Common myeloid progenitor, CD34-positive (primary cell): ENCODE data around the gene FUBP1.
"Not testable (repeated sequence)": the region's sequence is repeated elsewhere in the genome, so short reads cannot be mapped to it uniquely, and the experiment has no call there.

ENCODE experiments used
- CTCF ChIA-PET: fragments of 350-600 bp; sonication (Branson Sonifier 250); formaldehyde crosslinking; loops from one replicate; lab custom pipeline; 2021; ENCODE audit warnings: antibody characterized with exemption; lab: Charles Lee
- POLR2A ChIA-PET: fragments of 350-600 bp; sonication (Branson Sonifier 250); formaldehyde crosslinking; loops from one replicate; lab custom pipeline; 2021; ENCODE audit warnings: antibody characterized with exemption; lab: Charles Lee
- DNase-seq, 3 donors: peaks; one replicate each; pipeline versions ENCODE4 v3.0.0 to v3.0.0-alpha.2; 2013
- H3K27ac ChIP-seq, 2 experiments: 1 replicate in 1 of 2; 2 replicates in 1 of 2; pipeline ENCODE4 v1.7.0; 2013; ENCODE audit warnings: inconsistent platforms in 2 of 2, low read length in 2 of 2, mild to moderate bottlenecking in 2 of 2, low read depth in 1 of 2, moderate library complexity in 1 of 2; ENCODE audit not compliant: severe bottlenecking in 2 of 2, insufficient read depth in 1 of 2, poor library complexity in 1 of 2
- H3K27me3 ChIP-seq, 5 experiments: replicated peaks in 2 of 5; 1 replicate in 3 of 5; 2 replicates in 2 of 5; pipeline versions ENCODE4 v1.6.1 to v1.7.0; 2013; ENCODE audit warnings: low read length in 4 of 5, mild to moderate bottlenecking in 2 of 5, moderate library complexity in 2 of 5, inconsistent platforms in 1 of 5; ENCODE audit not compliant: insufficient read depth in 5 of 5, control insufficient read depth in 4 of 5
- H3K36me3 ChIP-seq, 4 experiments: 1 replicate in 2 of 4; 2 replicates in 2 of 4; pipeline versions ENCODE4 v1.6.1 to v1.7.0; 2013; ENCODE audit warnings: low read length in 3 of 4, control low read depth in 1 of 4, mild to moderate bottlenecking in 1 of 4; ENCODE audit not compliant: control insufficient read depth in 4 of 4, insufficient read depth in 4 of 4
- H3K4me1 ChIP-seq, 4 experiments: 1 replicate in 3 of 4; 2 replicates in 1 of 4; pipeline versions ENCODE4 v1.6.1 to v1.7.1; 2013; ENCODE audit warnings: low read length in 3 of 4, mild to moderate bottlenecking in 3 of 4, control low read depth in 1 of 4, inconsistent platforms in 1 of 4, moderate library complexity in 1 of 4; ENCODE audit not compliant: control insufficient read depth in 4 of 4, insufficient read depth in 4 of 4; ENCODE audit errors: control extremely low read depth in 1 of 4
- H3K4me3 ChIP-seq, 7 experiments: 1 replicate in 4 of 7; 2 replicates in 3 of 7; pipeline versions ENCODE4 v1.5.1 to v1.7.0; 2013; ENCODE audit warnings: mild to moderate bottlenecking in 7 of 7, low read length in 6 of 7, moderate library complexity in 6 of 7, inconsistent platforms in 2 of 7, low read depth in 2 of 7, control low read depth in 1 of 7; ENCODE audit not compliant: insufficient read depth in 4 of 7, control insufficient read depth in 1 of 7; ENCODE audit errors: extremely low read depth in 1 of 7
- H3K9me3 ChIP-seq, 5 experiments: 1 replicate in 4 of 5; 2 replicates in 1 of 5; pipeline versions ENCODE4 v1.6.1 to v1.7.1; 2013; ENCODE audit warnings: low read length in 4 of 5, mild to moderate bottlenecking in 2 of 5, inconsistent platforms in 1 of 5, low read depth in 1 of 5, moderate library complexity in 1 of 5; ENCODE audit not compliant: control insufficient read depth in 4 of 5, insufficient read depth in 2 of 5; ENCODE audit errors: control extremely low read depth in 1 of 5
- WGBS: methylation state at CpG from one replicate; pipeline ENCODE4 v1.1.5; 2013; ENCODE audit not compliant: insufficient coverage; 5-methylcytosine and 5-hydroxymethylcytosine counted together

Gene FUBP1

DNA sequence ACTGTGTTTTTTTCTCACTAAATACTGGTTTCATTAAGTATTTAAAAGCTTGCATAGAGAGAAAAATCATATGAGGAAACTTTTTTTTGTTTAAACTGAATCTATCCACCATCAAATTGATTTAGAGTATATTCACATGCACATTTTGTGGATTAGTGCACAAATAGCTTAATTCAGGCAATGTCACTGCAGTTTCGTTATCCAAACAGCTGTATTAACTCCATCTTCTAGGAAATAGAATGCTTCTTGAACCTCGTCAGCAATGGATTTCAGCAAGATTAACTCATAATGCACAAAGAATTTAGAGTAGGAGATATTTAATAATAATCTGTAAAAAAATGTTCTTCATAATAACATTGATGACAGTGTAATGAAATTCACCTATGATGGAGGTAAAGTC is 52.9 kb downstream of the FUBP1 start:
- ChIA-PET CTCF (no interaction called here), POLR2A (no interaction called here)
- no peak overlapping the region for H3K27ac ChIP-seq
- peak overlapping the region in 1 of 7 experiments; percentile 75 for H3K4me3 ChIP-seq
- 80% methylated on average over 1 of the region's 2 CpGs for WGBS
- no peaks in the 10 kb centered on the region for H3K9me3 ChIP-seq
- H3K4me1 ChIP-seq = peaks cover 0 to 1% (median 0%) of the 10 kb centered on the region in 4 experiments
- DNase-seq = no peak
- H3K27me3 ChIP-seq = no peaks in the 10 kb centered on the region
- H3K36me3 ChIP-seq = no peaks in the 10 kb centered on the region

DNA sequence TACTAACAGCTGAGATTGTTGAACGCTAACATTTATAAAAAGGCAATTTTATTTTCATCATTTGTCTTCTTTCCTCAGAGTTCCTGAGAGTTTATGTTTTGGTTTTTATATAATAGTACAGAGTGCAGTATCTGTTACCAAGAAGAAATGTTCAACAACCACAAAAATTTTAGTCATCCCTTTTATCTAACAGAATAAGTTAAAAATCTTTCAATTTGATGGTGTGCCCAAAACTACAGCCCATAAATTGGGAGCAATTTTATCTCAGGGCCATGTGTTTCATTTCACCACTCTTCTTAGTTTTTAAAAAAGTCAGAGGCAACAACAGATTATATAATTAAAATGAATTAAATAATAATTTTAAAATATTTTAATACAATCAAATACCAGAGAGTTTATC is 53.4 kb downstream of the FUBP1 start:
- no peak overlapping the region for H3K27ac ChIP-seq
- CTCF ChIA-PET = no interaction called here
- WGBS = no CpG with 5 or more reads among the region's 1 CpG
- H3K4me3 ChIP-seq = no peak overlapping the region
- no peak for DNase-seq
- no peaks in the 10 kb centered on the region for H3K27me3 ChIP-seq
- H3K36me3 ChIP-seq = no peaks in the 10 kb centered on the region
- peaks cover 0 to 1% (median 0%) of the 10 kb centered on the region in 4 experiments for H3K4me1 ChIP-seq
- POLR2A ChIA-PET = no interaction called here
- H3K9me3 ChIP-seq = no peaks in the 10 kb centered on the region

DNA sequence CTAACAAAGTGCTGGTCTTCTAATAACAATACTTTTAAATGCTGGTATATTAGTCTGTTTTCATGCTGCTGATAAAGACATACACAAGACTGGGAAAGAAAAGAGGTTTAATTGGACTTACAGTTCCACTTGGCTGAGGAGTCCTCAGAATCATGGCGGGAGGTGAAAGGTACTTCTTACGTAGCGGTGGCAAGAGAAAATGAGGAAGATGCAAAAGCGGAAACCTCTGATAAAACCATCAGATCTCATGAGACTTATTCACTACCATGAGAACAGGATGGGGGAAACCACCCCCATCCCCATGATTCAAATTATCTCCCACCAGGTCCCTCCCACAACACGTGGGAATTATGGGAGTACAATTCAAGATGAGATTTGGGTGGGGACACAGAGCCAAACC is 60.0 kb downstream of the FUBP1 start:
- H3K27me3 ChIP-seq, POLR2A ChIA-PET, H3K36me3 ChIP-seq, H3K9me3 ChIP-seq, H3K27ac ChIP-seq, H3K4me3 ChIP-seq, DNase-seq, H3K4me1 ChIP-seq: not testable (repeated sequence)
- no CpG with 5 or more reads among the region's 5 CpGs for WGBS
- CTCF ChIA-PET = interaction anchor here (1.2 kb wide), 1 partner anchor 14 kb away, joined by 3 read pairs; no protein-coding TSS in a partner anchor

DNA sequence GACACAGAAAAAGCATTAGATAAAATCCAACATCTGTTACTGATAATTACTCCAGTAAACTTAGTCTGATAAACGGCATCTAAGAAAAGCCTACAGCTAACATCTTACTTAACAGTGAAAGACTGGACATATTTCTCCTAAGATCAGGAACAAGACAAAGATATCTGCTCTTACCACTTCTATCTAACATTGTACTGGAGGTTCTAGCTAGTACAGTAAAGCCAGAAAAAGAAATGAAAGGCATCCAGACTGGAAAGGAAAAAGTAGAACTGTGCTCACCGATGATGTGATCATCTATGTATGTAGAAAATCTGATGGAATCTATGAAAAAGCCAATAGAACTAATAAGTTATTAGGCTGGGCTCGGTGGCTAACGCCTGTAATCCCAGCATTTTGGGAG is 68.8 kb downstream of the FUBP1 start:
- Histone ChIP-seq H3K36me3 (no peaks in the 10 kb centered on the region), H3K4me1 (no peaks in the 10 kb centered on the region), H3K4me3 (no peak overlapping the region), H3K27me3 (no peaks in the 10 kb centered on the region), H3K27ac (no peak overlapping the region), H3K9me3 (no peaks in the 10 kb centered on the region)
- ChIA-PET CTCF (no interaction called here), POLR2A (no interaction called here)
- DNase-seq = no peak
- 100% methylated on average over 4 of the region's 4 CpGs for WGBS

DNA sequence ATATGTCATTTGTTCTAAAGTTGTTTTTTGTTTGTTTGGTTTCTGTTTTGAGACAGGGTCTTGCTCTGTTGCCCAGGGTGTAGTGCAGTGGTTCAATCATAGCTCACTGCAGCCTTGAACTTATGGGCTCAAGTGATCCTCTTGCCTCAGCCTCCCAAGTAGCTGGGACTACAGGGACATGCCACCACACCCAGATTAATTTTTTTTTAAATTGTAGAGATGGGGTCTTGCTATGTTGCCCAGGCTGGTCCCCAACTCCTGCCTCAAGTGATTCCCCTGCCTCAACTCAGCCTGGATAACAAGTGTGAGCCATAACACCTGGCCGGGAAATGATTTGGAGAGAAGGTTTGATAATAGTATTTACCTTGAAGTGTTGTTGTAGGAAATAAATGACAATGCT is 72.2 kb downstream of the FUBP1 start:
- 100% methylated on average over 1 of the region's 1 CpG for WGBS
- DNase-seq = no peak
- H3K9me3 ChIP-seq = no peaks in the 10 kb centered on the region
- POLR2A ChIA-PET = no interaction called here
- no peaks in the 10 kb centered on the region for H3K36me3 ChIP-seq
- CTCF ChIA-PET = no interaction called here
- H3K27me3 ChIP-seq = no peaks in the 10 kb centered on the region
- H3K27ac ChIP-seq = no peak overlapping the region
- H3K4me1 ChIP-seq = no peaks in the 10 kb centered on the region
- H3K4me3 ChIP-seq = no peak overlapping the region

DNA sequence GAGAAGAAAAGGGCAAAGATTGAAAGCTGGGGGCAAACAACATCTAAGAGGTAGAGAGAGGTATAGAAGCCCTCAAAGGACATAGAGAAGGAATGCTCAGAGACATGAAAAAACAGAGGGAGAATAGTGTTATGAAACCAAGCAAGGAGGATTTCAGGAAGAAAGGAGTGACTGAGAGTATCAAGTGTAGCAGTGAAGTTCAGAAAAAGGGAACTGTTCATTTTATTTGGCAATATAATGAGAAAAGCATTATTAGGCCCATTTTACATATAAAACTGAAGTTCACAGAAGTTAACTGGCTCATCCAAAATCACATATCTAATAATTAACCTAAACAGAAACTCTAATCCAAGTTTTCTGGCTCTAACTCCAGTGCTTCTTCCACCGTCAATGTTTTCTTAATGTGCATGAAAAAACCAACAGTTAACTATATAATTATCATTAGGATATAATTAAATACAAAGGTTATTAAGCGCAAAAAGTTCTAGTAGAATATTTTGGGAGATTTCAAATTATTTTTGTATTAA is 72.8 kb downstream of the FUBP1 start:
- CTCF ChIA-PET = interaction anchor here (0.6 kb wide), 1 partner anchor 70 kb away, joined by 4 read pairs; no protein-coding TSS in a partner anchor
- no CpG with 5 or more reads among the region's 2 CpGs for WGBS

DNA sequence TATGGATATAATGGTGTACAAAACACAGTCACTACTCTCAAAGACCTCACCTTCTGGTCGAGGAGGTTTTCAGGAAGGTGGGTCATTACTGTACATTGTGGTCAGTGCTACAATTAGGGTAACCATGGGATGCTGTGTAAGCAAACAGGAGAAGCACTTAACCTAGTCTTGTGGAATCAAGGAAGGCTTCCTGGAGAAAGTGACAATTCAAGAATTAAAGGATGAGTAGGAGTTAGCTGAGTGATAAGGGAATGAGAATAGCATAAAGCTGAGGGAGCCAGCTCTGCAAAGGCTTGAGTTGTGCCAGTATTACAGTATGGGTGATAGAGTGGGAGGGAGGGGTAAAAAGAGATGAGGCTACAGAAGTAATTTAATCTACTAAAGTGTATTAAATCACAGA is 73.3 kb downstream of the FUBP1 start:
- H3K9me3 ChIP-seq = no peaks in the 10 kb centered on the region
- no peaks in the 10 kb centered on the region for H3K4me1 ChIP-seq
- no peak overlapping the region for H3K27ac ChIP-seq
- no peak overlapping the region for H3K4me3 ChIP-seq
- no peak for DNase-seq
- H3K36me3 ChIP-seq = no peaks in the 10 kb centered on the region
- CTCF ChIA-PET = interaction anchor here (0.6 to 1.6 kb wide), 2 partner anchors 13 to 70 kb away, joined by 3 to 4 read pairs; no protein-coding TSS in a partner anchor
- no peaks in the 10 kb centered on the region for H3K27me3 ChIP-seq
- POLR2A ChIA-PET = no interaction called here
- 100% methylated on average over 1 of the region's 1 CpG for WGBS

More for the DNA sequence above, 72.8 kb downstream of the FUBP1 start:
- Histone ChIP-seq H3K9me3 (no peaks in the 10 kb centered on the region), H3K27me3 (no peaks in the 10 kb centered on the region), H3K4me1 (no peaks in the 10 kb centered on the region), H3K27ac (no peak overlapping the region), H3K4me3 (no peak overlapping the region), H3K36me3 (no peaks in the 10 kb centered on the region)
- no peak for DNase-seq
- POLR2A ChIA-PET = no interaction called here
